ENCODE measurements around the gene NFIC.

DNA sequence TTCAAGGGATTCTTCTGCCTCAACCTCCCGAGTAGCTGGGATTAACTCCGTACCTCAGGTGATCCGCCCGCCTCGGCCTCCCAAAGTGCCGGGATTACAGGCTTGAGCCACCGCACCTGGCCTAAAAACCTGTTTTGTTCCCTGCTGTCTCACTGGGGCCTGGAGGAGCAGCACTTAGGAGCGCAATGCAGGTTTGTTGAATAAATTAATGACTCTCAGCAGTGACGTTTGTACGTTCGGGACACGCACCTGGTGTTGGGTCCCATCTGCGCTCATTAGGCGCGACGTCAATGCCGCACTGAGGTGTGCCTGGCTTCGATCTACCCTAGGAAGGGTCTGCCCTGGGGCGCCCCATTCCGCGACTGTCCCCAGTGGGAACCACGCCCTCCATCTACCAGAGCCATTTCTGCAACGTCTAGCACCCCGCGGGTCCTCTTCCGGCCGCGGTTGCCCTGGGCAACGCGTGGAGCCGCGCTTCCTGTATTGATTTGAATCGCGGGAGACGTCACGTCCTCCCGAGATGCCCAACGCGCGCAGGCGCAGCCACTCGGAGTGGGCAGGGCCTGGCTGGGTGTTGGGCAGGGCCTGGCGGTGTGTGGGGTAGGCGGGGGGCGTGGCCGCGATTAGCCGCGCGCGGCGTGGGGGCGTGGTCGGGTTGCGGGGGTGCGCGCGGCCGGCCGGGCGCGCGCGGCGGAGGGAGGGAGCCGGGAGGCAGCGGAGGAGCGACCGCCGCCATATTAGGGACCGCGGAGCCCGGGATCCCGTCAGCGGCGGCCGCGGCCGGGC lies 139.4 kb downstream of the NFIC start, which contains the start of gene FZR1:
- TF ChIP-seq CTCF (IDR thresholded peaks at IDR 0.05) (no peak), FOSB (CRISPR knock-in tag; IDR thresholded peaks at IDR 0.05) (no peak), POLR2A (IDR thresholded peaks at IDR 0.05; ENCODE audit: low read length) (peak; percentile 23; the same call in 1 of the 2 replicates), EP300 (IDR thresholded peaks at IDR 0.05) (no peak; a peak in 1 of 5 replicates), CHD4 (IDR thresholded peaks at IDR 0.05; ENCODE audit: borderline replicate concordance) (no peak), PBX3 (IDR thresholded peaks at IDR 0.05) (no peak), POLR2AphosphoS2 (conservative IDR thresholded peaks at IDR 0.05; ENCODE audit: low read length) (no peak), JUN (IDR thresholded peaks at IDR 0.05) (peak in 1 of 2 experiments; percentile 59; a peak in 2 of 5 replicates), HMGXB4 (CRISPR knock-in tag; IDR thresholded peaks at IDR 0.05; ENCODE audit: borderline replicate concordance) (no peak), CBX2 (IDR thresholded peaks at IDR 0.05; ENCODE audit: borderline replicate concordance, low read depth) (no peak), RFX5 (IDR thresholded peaks at IDR 0.05) (peak; percentile 44; the same call in 1 of the 2 replicates)
- TF ChIP-seq, protein P1, sequence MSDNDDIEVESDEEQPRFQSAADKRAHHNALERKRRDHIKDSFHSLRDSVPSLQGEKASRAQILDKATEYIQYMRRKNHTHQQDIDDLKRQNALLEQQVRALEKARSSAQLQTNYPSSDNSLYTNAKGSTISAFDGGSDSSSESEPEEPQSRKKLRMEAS (IDR thresholded peaks at IDR 0.05), result peak; percentile 76
- TF ChIP-seq, protein P2, sequence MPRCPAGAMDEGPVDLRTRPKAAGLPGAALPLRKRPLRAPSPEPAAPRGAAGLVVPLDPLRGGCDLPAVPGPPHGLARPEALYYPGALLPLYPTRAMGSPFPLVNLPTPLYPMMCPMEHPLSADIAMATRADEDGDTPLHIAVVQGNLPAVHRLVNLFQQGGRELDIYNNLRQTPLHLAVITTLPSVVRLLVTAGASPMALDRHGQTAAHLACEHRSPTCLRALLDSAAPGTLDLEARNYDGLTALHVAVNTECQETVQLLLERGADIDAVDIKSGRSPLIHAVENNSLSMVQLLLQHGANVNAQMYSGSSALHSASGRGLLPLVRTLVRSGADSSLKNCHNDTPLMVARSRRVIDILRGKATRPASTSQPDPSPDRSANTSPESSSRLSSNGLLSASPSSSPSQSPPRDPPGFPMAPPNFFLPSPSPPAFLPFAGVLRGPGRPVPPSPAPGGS (IDR thresholded peaks at IDR 0.05), result no peak; the same call in 2 of the 3 replicates
- TF ChIP-seq, protein P3, sequence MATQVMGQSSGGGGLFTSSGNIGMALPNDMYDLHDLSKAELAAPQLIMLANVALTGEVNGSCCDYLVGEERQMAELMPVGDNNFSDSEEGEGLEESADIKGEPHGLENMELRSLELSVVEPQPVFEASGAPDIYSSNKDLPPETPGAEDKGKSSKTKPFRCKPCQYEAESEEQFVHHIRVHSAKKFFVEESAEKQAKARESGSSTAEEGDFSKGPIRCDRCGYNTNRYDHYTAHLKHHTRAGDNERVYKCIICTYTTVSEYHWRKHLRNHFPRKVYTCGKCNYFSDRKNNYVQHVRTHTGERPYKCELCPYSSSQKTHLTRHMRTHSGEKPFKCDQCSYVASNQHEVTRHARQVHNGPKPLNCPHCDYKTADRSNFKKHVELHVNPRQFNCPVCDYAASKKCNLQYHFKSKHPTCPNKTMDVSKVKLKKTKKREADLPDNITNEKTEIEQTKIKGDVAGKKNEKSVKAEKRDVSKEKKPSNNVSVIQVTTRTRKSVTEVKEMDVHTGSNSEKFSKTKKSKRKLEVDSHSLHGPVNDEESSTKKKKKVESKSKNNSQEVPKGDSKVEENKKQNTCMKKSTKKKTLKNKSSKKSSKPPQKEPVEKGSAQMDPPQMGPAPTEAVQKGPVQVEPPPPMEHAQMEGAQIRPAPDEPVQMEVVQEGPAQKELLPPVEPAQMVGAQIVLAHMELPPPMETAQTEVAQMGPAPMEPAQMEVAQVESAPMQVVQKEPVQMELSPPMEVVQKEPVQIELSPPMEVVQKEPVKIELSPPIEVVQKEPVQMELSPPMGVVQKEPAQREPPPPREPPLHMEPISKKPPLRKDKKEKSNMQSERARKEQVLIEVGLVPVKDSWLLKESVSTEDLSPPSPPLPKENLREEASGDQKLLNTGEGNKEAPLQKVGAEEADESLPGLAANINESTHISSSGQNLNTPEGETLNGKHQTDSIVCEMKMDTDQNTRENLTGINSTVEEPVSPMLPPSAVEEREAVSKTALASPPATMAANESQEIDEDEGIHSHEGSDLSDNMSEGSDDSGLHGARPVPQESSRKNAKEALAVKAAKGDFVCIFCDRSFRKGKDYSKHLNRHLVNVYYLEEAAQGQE (IDR thresholded peaks at IDR 0.05), result no peak

Measured in A549 (cell line).